WTC11 (cell line): ENCODE results near the gene CNTFR. TPM values are rescaled to one million over a fixed set of nuclear protein-coding genes. Genes with fewer than 3 reads are reported as not detected.

ENCODE experiments used
- ATAC-seq: fragments of 200-7000 bp; cut with Tn5 transposase; 2 replicates; pipeline ENCODE4 v1.10.0; 2021; ENCODE audit warnings: mild to moderate bottlenecking, moderate library complexity
- CTCF ChIA-PET: fragments of 300-600 bp; sonication (Branson Sonifier 250); formaldehyde crosslinking; loops from one replicate; lab custom pipeline; 2021; ENCODE audit warnings: antibody characterized with exemption; lab: Charles Lee
- POLR2A ChIA-PET: fragments of 350-600 bp; sonication (Branson Sonifier 250); formaldehyde crosslinking; loops from one replicate; lab custom pipeline; 2021; ENCODE audit warnings: antibody characterized with exemption; lab: Charles Lee
- DNase-seq: peaks from one replicate; pipeline ENCODE4 v3.0.0; 2021; ENCODE audit warnings: low spot score
- H3K27ac Mint-ChIP-seq: 2 replicates; pipeline ENCODE4 v1.8.0; 2021; ENCODE audit warnings: mixed read lengths
- H3K27me3 Mint-ChIP-seq: 2 replicates; pipeline ENCODE4 v1.8.0; 2021; ENCODE audit warnings: low read depth, mild to moderate bottlenecking, moderate library complexity, mixed read lengths
- H3K36me3 Mint-ChIP-seq: 2 replicates; pipeline ENCODE4 v1.8.0; 2021; ENCODE audit warnings: mixed read lengths
- H3K4me1 Mint-ChIP-seq: 2 replicates; pipeline ENCODE4 v1.8.0; 2022; ENCODE audit warnings: mixed read lengths
- H3K4me3 Mint-ChIP-seq: 2 replicates; pipeline ENCODE4 v1.8.0; 2021; ENCODE audit warnings: mild to moderate bottlenecking, moderate library complexity, mixed read lengths
- H3K9me3 Mint-ChIP-seq: 2 replicates; pipeline ENCODE4 v1.8.0; 2021; ENCODE audit warnings: mixed read lengths
- AFF4 ChIP-seq: sonication (generic); formaldehyde crosslinking; IDR thresholded peaks from 2 replicates; pipeline ENCODE4 v1.8.1; 2023; ENCODE audit warnings: mild to moderate bottlenecking, missing genetic modification reagents, borderline replicate concordance
- ARID4B ChIP-seq: sonication (generic); formaldehyde crosslinking; IDR thresholded peaks from 2 replicates; pipeline ENCODE4 v1.8.0; 2023; ENCODE audit warnings: missing genetic modification reagents, mild to moderate bottlenecking, borderline replicate concordance
- ATF2 ChIP-seq: sonication (generic); formaldehyde crosslinking; IDR thresholded peaks from 2 replicates; pipeline ENCODE4 v1.8.1; 2022; ENCODE audit warnings: low read depth, missing genetic modification reagents, borderline replicate concordance
- ATF6 ChIP-seq: sonication (generic); formaldehyde crosslinking; IDR thresholded peaks from 2 replicates; pipeline ENCODE4 v1.8.1; 2023; ENCODE audit warnings: mild to moderate bottlenecking, missing genetic modification reagents
- E2F4 ChIP-seq: sonication (generic); formaldehyde crosslinking; IDR thresholded peaks from 2 replicates; pipeline ENCODE4 v1.8.1; 2022; ENCODE audit warnings: low read depth, mild to moderate bottlenecking, moderate library complexity, missing genetic modification reagents, borderline replicate concordance
- EMX1 ChIP-seq: fragments of 250-450 bp; sonication (Bioruptor Pico); IDR thresholded peaks from 2 replicates; pipeline ENCODE4 v1.8.0; 2021; ENCODE audit warnings: mild to moderate bottlenecking
- FOXP1 ChIP-seq: sonication (generic); formaldehyde crosslinking; IDR thresholded peaks from 2 replicates; pipeline ENCODE4 v1.8.0; 2022; ENCODE audit warnings: missing genetic modification reagents, mild to moderate bottlenecking, moderate library complexity, borderline replicate concordance
- JUN ChIP-seq: sonication (generic); formaldehyde crosslinking; IDR thresholded peaks from 2 replicates; pipeline ENCODE4 v1.8.0; 2023; ENCODE audit warnings: mild to moderate bottlenecking, missing genetic modification reagents
- NFATC4 ChIP-seq: fragments of 250-450 bp; sonication (Bioruptor Pico); IDR thresholded peaks from 2 replicates; pipeline ENCODE4 v1.9.0; 2021; ENCODE audit warnings: mild to moderate bottlenecking
- NR1H2 ChIP-seq: sonication (generic); formaldehyde crosslinking; IDR thresholded peaks from 2 replicates; pipeline ENCODE4 v1.9.0; 2021; ENCODE audit warnings: mild to moderate bottlenecking, moderate library complexity, missing genetic modification reagents
- TP53 ChIP-seq: sonication (generic); formaldehyde crosslinking; IDR thresholded peaks from 2 replicates; pipeline ENCODE4 v1.8.1; 2023; ENCODE audit warnings: mild to moderate bottlenecking, missing genetic modification reagents
- USF1 ChIP-seq: sonication (generic); formaldehyde crosslinking; IDR thresholded peaks from 2 replicates; pipeline ENCODE4 v1.8.0; 2022; ENCODE audit warnings: mild to moderate bottlenecking, missing genetic modification reagents
- ZBTB43 ChIP-seq: sonication (generic); formaldehyde crosslinking; IDR thresholded peaks from 2 replicates; pipeline ENCODE4 v1.8.1; 2023; ENCODE audit warnings: mild to moderate bottlenecking, missing genetic modification reagents
- ZNF138 ChIP-seq: sonication (generic); formaldehyde crosslinking; conservative IDR thresholded peaks from 2 replicates; pipeline ENCODE4 v1.8.1; 2022; ENCODE audit warnings: mild to moderate bottlenecking, moderate library complexity, missing genetic modification reagents
- total RNA-seq: library from RNA; stranded (reverse); gene quantifications from 3 replicates; pipeline ENCODE4 v1.2.3, GENCODE V29; 2021

The CNTFR gene
- total RNA-seq, 1 experiment from 2014 or later: 18.0 TPM

- no peak for ATAC-seq
- Mint-ChIP-seq H3K27ac (no peak overlapping the region), H3K36me3 (no peaks in the 10 kb centered on the region), H3K9me3 (no peaks in the 10 kb centered on the region), H3K27me3 (peaks cover 3% of the 10 kb centered on the region; the same call in 1 of the 2 replicates), H3K4me1 (peaks cover 24% of the 10 kb centered on the region), H3K4me3 (no peak overlapping the region)
- ChIA-PET POLR2A (no interaction called here), CTCF (interaction anchor here (1.2 to 8.0 kb wide), 3 partner anchors 33 to 50 kb away, joined by 3 to 192 read pairs (median 16); no protein-coding TSS in a partner anchor)
- no peak for DNase-seq
- TF ChIP-seq ZNF138 (no peak), NR1H2 (CRISPR knock-in tag) (no peak), ZBTB43 (CRISPR knock-in tag) (no peak), EMX1 (no peak), FOXP1 (CRISPR knock-in tag) (no peak), JUN (no peak), TP53 (no peak), USF1 (CRISPR knock-in tag) (no peak), ARID4B (CRISPR knock-in tag) (no peak)
Measured at GRCh38 chr9:34552986-34553385, 36.5 kb downstream of the CNTFR start.

GRCh38 chr9:34552606-34552981 lies 36.9 kb downstream of the CNTFR start:
- no peaks in the 10 kb centered on the region for H3K36me3 Mint-ChIP-seq
- ChIA-PET CTCF (interaction anchor here (1.2 to 8.0 kb wide), 3 partner anchors 33 to 51 kb away, joined by 3 to 192 read pairs (median 16); no protein-coding TSS in a partner anchor), POLR2A (no interaction called here)
- H3K27me3 Mint-ChIP-seq: peaks cover 3% of the 10 kb centered on the region; the same call in 1 of the 2 replicates
- H3K9me3 Mint-ChIP-seq: no peaks in the 10 kb centered on the region
- ATAC-seq: no peak
- H3K4me1 Mint-ChIP-seq: peaks cover 24% of the 10 kb centered on the region
- DNase-seq: no peak
- no peak overlapping the region for H3K27ac Mint-ChIP-seq
- no peak overlapping the region for H3K4me3 Mint-ChIP-seq
- TF ChIP-seq ATF6 (CRISPR knock-in tag): no peak
- TF ChIP-seq FOXP1 (CRISPR knock-in tag): no peak
- TF ChIP-seq AFF4 (CRISPR knock-in tag): no peak
- no peak for TF ChIP-seq NFATC4 (CRISPR knock-in tag)
- TF ChIP-seq ATF2 (CRISPR knock-in tag): no peak
- TF ChIP-seq E2F4: no peak
- no peak for TF ChIP-seq ARID4B (CRISPR knock-in tag)
